PC-3 (cell line): Measurements from ENCODE around the gene DST. TPM values are rescaled to one million over a fixed set of nuclear protein-coding genes. Genes with fewer than 3 reads are reported as not detected.

ENCODE experiments used
- ATAC-seq: fragments of 200-7000 bp; cut with Tn5 transposase; 2 replicates; pipeline ENCODE4 v1.9.1; 2020; ENCODE audit warnings: mild to moderate bottlenecking, moderate library complexity
- BruUV-seq: library from RNA; stranded (reverse); fragments of 400-500 nt; replicated peaks from 2 replicates; lab custom pipeline; 2021; lab: Mats Ljungman, UMichigan
- CTCF ChIA-PET: fragments of 300-600 bp; sonication (Branson Sonifier 250); formaldehyde crosslinking; loops from one replicate; lab custom pipeline; 2022; ENCODE audit warnings: antibody characterized with exemption; lab: Charles Lee
- POLR2A ChIA-PET: fragments of 300-600 bp; sonication (Branson Sonifier 250); formaldehyde crosslinking; loops from one replicate; lab custom pipeline; 2022; ENCODE audit warnings: antibody characterized with exemption; ENCODE audit not compliant: unreplicated experiment; lab: Charles Lee
- DNase-seq: peaks from one replicate; pipeline ENCODE4 v3.0.0-alpha.2; 2015
- H2AFZ ChIP-seq: fragments of 300-600 bp; sonication (generic); 2 replicates; pipeline ENCODE4 v1.6.0; 2016; ENCODE audit warnings: antibody characterized with exemption, low read length
- H3F3A ChIP-seq: fragments of 300-600 bp; sonication (generic); one replicate; pipeline ENCODE4 v1.6.0; 2017; ENCODE audit warnings: antibody characterized with exemption, low read length, control low read depth, mild to moderate bottlenecking; ENCODE audit not compliant: unreplicated experiment
- H3K27ac ChIP-seq: fragments of 300-600 bp; sonication (generic); 2 replicates; pipeline ENCODE4 v1.5.1; 2016; ENCODE audit warnings: mild to moderate bottlenecking, low read length
- H3K27me3 ChIP-seq: fragments of 300-600 bp; sonication (generic); 2 replicates; pipeline ENCODE4 v1.6.1; 2016; ENCODE audit warnings: low read length, mixed read lengths
- H3K36me3 ChIP-seq: fragments of 300-600 bp; sonication (generic); 2 replicates; pipeline ENCODE4 v1.6.1; 2016; ENCODE audit warnings: low read depth, mixed run types, low read length, mixed read lengths
- H3K4me1 ChIP-seq: fragments of 300-600 bp; sonication (generic); 2 replicates; pipeline ENCODE4 v1.5.1; 2016; ENCODE audit warnings: low read length; ENCODE audit not compliant: insufficient read depth
- H3K4me2 ChIP-seq: fragments of 300-600 bp; sonication (generic); 2 replicates; pipeline ENCODE4 v1.6.0; 2016; ENCODE audit warnings: low read length
- H3K4me3 ChIP-seq: fragments of 300-600 bp; sonication (generic); 2 replicates; pipeline ENCODE4 v1.5.1; 2016; ENCODE audit warnings: mild to moderate bottlenecking, low read length, mixed read lengths
- H3K79me2 ChIP-seq: fragments of 300-600 bp; sonication (generic); 2 replicates; pipeline ENCODE4 v1.6.1; 2017; ENCODE audit warnings: low read length, mixed read lengths
- H3K9ac ChIP-seq: fragments of 300-600 bp; sonication (generic); 2 replicates; pipeline ENCODE4 v1.6.0; 2016; ENCODE audit warnings: mild to moderate bottlenecking, low read length
- H3K9me2 ChIP-seq: fragments of 300-600 bp; sonication (generic); replicated peaks from 2 replicates; pipeline ENCODE4 v1.6.1; 2016; ENCODE audit warnings: mixed run types, low read length, mixed read lengths
- H3K9me3 ChIP-seq: fragments of 300-600 bp; sonication (generic); 2 replicates; pipeline ENCODE4 v1.6.1; 2016; ENCODE audit warnings: low read length, mixed read lengths
- H4K20me1 ChIP-seq: fragments of 300-600 bp; sonication (generic); 2 replicates; pipeline ENCODE4 v1.6.1; 2016; ENCODE audit warnings: low read length, mixed read lengths
- EZH2 ChIP-seq: fragments of 300-600 bp; sonication (generic); IDR thresholded peaks from one replicate; pipeline ENCODE4 v1.6.1; 2017; ENCODE audit warnings: antibody characterized with exemption, mild to moderate bottlenecking, low read length; ENCODE audit not compliant: unreplicated experiment
- EZH2phosphoT487 ChIP-seq: fragments of 300-600 bp; sonication (generic); IDR thresholded peaks from 2 replicates; pipeline ENCODE4 v1.6.1; 2018; ENCODE audit warnings: mild to moderate bottlenecking, antibody characterized with exemption, low read length, borderline replicate concordance
- intact Hi-C: fragments of 100-400 bp; cut with micrococcal nuclease; formaldehyde crosslinking; loops from 2 replicates; pipeline ENCODE4 v1.9.0; 2023
- total RNA-seq: library from RNA; depleted of rRNA; stranded (reverse); fragments of >200 nt; gene quantifications from 2 replicates; pipeline ENCODE4 v1.2.3, GENCODE V29; 2014
- TF ChIP-seq, protein P1 (sequence below): fragments of 300-600 bp; sonication (generic); conservative IDR thresholded peaks from 2 replicates; pipeline ENCODE4 v1.5.1; 2017; ENCODE audit warnings: antibody characterized with exemption, low read depth, mild to moderate bottlenecking, low read length

DST gene
- total RNA-seq, 1 experiment from 2014 or later, result 81.5 TPM

DNA sequence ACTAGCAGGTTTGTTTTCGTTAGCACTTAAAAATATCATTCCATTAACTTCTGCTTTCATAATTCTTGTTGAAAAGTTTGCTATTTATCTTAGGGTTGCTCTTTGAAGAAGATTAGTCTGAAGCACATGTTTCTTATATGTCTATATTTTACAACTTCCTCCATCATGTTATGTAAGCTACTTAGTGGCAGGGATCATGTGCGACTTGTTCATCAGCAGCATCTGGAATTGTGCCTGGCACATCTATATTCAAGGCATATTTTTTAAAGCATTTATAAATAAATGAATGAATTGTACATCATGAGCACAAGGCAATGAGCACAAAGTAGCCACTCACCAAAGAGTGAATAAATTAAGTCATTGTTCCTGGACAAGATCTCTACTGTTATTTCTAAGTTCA lies 208.1 kb downstream of the DST start:
- CTCF ChIA-PET, result no interaction called here
- no peak for ATAC-seq
- H3K27ac ChIP-seq, result no peak overlapping the region
- no peaks in the 10 kb centered on the region for H3K27me3 ChIP-seq
- H2AFZ ChIP-seq, result no peak overlapping the region
- H3K9ac ChIP-seq, result no peak overlapping the region
- POLR2A ChIA-PET, result no interaction called here
- no peak overlapping the region for H3K4me2 ChIP-seq
- peaks cover 4% of the 10 kb centered on the region; the same call in 1 of the 2 replicates for H3K9me3 ChIP-seq
- H3K36me3 ChIP-seq, result no peaks in the 10 kb centered on the region
- peaks cover 20% of the 10 kb centered on the region for H3K4me1 ChIP-seq
- no peak for DNase-seq
- no peaks in the 10 kb centered on the region for H3F3A ChIP-seq
- H4K20me1 ChIP-seq, result no peaks in the 10 kb centered on the region
- no TSS peak for BruUV-seq
- no peaks in the 10 kb centered on the region for H3K9me2 ChIP-seq
- TF ChIP-seq EZH2 (no peak), EZH2phosphoT487 (no peak)
- TF ChIP-seq, protein P1, sequence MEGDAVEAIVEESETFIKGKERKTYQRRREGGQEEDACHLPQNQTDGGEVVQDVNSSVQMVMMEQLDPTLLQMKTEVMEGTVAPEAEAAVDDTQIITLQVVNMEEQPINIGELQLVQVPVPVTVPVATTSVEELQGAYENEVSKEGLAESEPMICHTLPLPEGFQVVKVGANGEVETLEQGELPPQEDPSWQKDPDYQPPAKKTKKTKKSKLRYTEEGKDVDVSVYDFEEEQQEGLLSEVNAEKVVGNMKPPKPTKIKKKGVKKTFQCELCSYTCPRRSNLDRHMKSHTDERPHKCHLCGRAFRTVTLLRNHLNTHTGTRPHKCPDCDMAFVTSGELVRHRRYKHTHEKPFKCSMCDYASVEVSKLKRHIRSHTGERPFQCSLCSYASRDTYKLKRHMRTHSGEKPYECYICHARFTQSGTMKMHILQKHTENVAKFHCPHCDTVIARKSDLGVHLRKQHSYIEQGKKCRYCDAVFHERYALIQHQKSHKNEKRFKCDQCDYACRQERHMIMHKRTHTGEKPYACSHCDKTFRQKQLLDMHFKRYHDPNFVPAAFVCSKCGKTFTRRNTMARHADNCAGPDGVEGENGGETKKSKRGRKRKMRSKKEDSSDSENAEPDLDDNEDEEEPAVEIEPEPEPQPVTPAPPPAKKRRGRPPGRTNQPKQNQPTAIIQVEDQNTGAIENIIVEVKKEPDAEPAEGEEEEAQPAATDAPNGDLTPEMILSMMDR, result no peak
- H3K4me3 ChIP-seq, result no peak overlapping the region
- H3K79me2 ChIP-seq, result no peaks in the 10 kb centered on the region
- intact Hi-C loops, result loop anchor here (5.0 kb wide), 1 partner anchor 62 kb away; no protein-coding TSS in a partner anchor

DNA sequence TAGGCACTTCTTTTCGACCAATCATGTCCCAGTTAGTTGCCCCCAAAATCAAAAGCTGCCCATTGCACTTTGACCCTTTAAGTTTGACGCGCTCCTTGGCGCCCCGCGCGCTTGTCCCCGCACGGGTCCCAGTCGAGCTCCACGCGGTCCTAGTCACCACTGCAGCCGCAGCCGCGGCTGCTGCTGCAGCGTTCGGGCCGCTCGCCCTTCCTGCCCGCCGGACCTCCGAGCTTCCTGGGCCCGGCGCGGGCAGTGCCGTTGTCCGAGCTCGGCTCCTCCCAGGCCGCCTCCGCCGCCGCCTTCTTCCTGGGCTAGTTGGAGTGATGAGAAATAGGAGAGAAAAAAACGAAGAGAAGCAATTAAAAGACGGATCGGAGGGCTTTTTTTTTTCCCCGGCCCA lies 209.6 kb downstream of the DST start:
- Histone ChIP-seq H4K20me1 (no peaks in the 10 kb centered on the region), H3K4me1 (peaks cover 12% of the 10 kb centered on the region), H3K4me2 (no peak overlapping the region), H3K4me3 (no peak overlapping the region), H3K27ac (no peak overlapping the region), H3K9me3 (no peaks in the 10 kb centered on the region), H3K79me2 (no peaks in the 10 kb centered on the region), H2AFZ (no peak overlapping the region), H3K9ac (no peak overlapping the region), H3K36me3 (no peaks in the 10 kb centered on the region), H3F3A (no peaks in the 10 kb centered on the region), H3K27me3 (no peaks in the 10 kb centered on the region), H3K9me2 (no peaks in the 10 kb centered on the region)
- intact Hi-C loops, result no loop called here
- DNase-seq, result no peak
- TF ChIP-seq EZH2phosphoT487 (no peak), EZH2 (no peak)
- TF ChIP-seq, protein P1, result no peak
- CTCF ChIA-PET, result no interaction called here
- POLR2A ChIA-PET, result no interaction called here
- ATAC-seq, result no peak
- BruUV-seq, result no TSS peak

DNA sequence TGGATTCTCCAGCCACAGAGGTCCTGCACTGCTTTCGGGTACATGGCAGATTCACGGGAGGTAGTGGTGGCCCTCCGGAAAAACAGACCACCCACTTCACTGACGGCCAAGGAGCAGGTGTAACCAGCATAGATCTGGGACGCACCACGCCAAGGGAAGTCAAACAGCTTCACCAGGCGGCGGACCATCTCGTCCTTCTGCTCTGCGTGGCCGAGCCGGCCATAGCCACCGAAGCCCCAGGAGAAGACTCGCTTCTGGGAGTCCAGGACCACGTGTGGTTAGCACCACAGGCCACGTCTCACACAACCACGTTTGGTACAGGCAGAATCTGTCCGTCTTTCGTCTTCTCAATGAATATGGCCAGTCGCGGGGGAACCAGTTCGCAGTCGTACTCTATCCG lies 210.5 kb downstream of the DST start:
- H3K4me3 ChIP-seq, result no peak overlapping the region
- H2AFZ ChIP-seq, result no peak overlapping the region
- no peaks in the 10 kb centered on the region for H3K9me3 ChIP-seq
- no peaks in the 10 kb centered on the region for H4K20me1 ChIP-seq
- ATAC-seq, result no peak
- H3K4me1 ChIP-seq, result peaks cover 3% of the 10 kb centered on the region
- no peak for DNase-seq
- no peak for TF ChIP-seq EZH2
- TF ChIP-seq, protein P1, result no peak
- TF ChIP-seq EZH2phosphoT487, result no peak
- no TSS peak for BruUV-seq
- intact Hi-C loops, result no loop called here
- no peaks in the 10 kb centered on the region for H3K27me3 ChIP-seq
- no peaks in the 10 kb centered on the region for H3F3A ChIP-seq
- no peak overlapping the region for H3K27ac ChIP-seq
- H3K9me2 ChIP-seq, result no peaks in the 10 kb centered on the region
- CTCF ChIA-PET, result no interaction called here
- no peaks in the 10 kb centered on the region for H3K36me3 ChIP-seq
- POLR2A ChIA-PET, result no interaction called here
- no peaks in the 10 kb centered on the region for H3K79me2 ChIP-seq
- H3K4me2 ChIP-seq, result no peak overlapping the region
- H3K9ac ChIP-seq, result no peak overlapping the region
